ENCODE measurements around the gene SLC24A3.

SLC24A3 gene

GRCh38 chr20:19462491-19462890, 250.0 kb downstream of the SLC24A3 start:
- DNase-seq (ENCODE audit: low spot score) = no peak

- no peak for DNase-seq (ENCODE audit: low spot score)
Measured at GRCh38 chr20:19463597-19463996, 251.2 kb downstream of the SLC24A3 start.

- DNase-seq (ENCODE audit: low spot score) = no peak
Measured at GRCh38 chr20:19465536-19465935, 253.1 kb downstream of the SLC24A3 start.

- no peak for DNase-seq (ENCODE audit: low spot score)
Measured at GRCh38 chr20:19466206-19466928, 253.9 kb downstream of the SLC24A3 start.

GRCh38 chr20:19473216-19473921, 260.9 kb downstream of the SLC24A3 start:
- DNase-seq (ENCODE audit: low spot score) = no peak

GRCh38 chr20:19473922-19474286, 261.5 kb downstream of the SLC24A3 start:
- DNase-seq (ENCODE audit: low spot score) = no peak

- DNase-seq (ENCODE audit: low spot score) = no peak
Measured at GRCh38 chr20:19478320-19478895, 266.0 kb downstream of the SLC24A3 start.

GRCh38 chr20:19482726-19483125, 270.3 kb downstream of the SLC24A3 start:
- no peak for DNase-seq (ENCODE audit: low spot score)

GRCh38 chr20:19483309-19483708, 270.9 kb downstream of the SLC24A3 start:
- no peak for DNase-seq (ENCODE audit: low spot score)

- no peak for DNase-seq (ENCODE audit: low spot score)
Measured at GRCh38 chr20:19486446-19486845, 274.0 kb downstream of the SLC24A3 start.

GRCh38 chr20:19487420-19487819, 275.0 kb downstream of the SLC24A3 start:
- DNase-seq (ENCODE audit: low spot score) = no peak

GRCh38 chr20:19491241-19491640, 278.8 kb downstream of the SLC24A3 start:
- DNase-seq (ENCODE audit: low spot score) = no peak

- DNase-seq (ENCODE audit: low spot score) = no peak
Measured at GRCh38 chr20:19492116-19492515, 279.7 kb downstream of the SLC24A3 start.

GRCh38 chr20:19492687-19493336, 280.4 kb downstream of the SLC24A3 start:
- no peak for DNase-seq (ENCODE audit: low spot score)

GRCh38 chr20:19493794-19494495, 281.5 kb downstream of the SLC24A3 start:
- DNase-seq (ENCODE audit: low spot score) = no peak

GRCh38 chr20:19495905-19496703, 283.7 kb downstream of the SLC24A3 start:
- DNase-seq (ENCODE audit: low spot score) = no peak

GRCh38 chr20:19497064-19497463, 284.6 kb downstream of the SLC24A3 start:
- DNase-seq (ENCODE audit: low spot score) = peak; percentile 63

GRCh38 chr20:19498756-19499155, 286.3 kb downstream of the SLC24A3 start:
- DNase-seq (ENCODE audit: low spot score) = no peak

- DNase-seq (ENCODE audit: low spot score) = no peak
Measured at GRCh38 chr20:19501476-19502115, 289.2 kb downstream of the SLC24A3 start.

- DNase-seq (ENCODE audit: low spot score) = no peak
Measured at GRCh38 chr20:19502169-19502568, 289.7 kb downstream of the SLC24A3 start.

- DNase-seq (ENCODE audit: low spot score) = no peak
Measured at GRCh38 chr20:19504251-19504650, 291.8 kb downstream of the SLC24A3 start.
